Measurements from ENCODE around the gene UBE2N.

Gene UBE2N

DNA sequence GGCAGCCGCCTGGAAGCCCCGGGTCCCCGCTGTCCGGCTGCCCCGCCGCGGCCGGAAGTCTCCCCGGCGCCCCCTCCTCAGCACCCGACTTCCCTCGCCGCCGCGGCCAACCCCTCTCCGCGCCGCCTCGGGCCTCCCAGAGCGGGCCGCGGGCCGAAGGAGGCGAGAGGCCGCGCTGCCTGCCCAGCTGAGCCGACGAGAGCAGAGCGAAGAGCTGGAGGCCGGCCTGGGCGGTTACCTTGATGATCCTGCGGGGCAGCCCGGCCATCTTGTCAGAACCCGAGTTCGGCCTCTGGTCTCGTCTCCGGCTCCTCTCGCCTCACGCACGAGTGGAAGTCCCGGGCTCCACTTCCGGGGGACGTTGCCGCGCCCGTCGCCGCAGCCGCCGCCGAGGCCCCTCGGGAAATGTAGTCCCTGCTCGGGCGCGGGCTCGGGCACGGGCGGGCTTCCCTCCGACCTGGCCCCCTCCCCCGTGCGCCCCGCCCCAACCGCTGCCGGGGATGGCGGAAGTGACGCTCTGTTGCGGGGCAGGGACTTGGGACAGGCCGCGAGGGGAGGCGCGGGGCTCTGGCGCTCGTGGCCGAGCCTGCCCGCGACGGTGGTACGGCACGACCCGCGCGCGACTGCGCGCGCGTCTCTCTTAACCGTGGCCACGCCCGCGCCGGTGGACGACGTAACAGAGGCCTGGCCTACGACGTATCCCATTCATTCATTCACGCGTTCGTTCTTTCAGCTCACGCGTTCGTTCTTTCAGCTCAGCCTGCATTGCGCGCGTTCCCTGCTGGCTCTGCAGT, at the start of gene UBE2N:
TSS of gene UBE2N (minus strand) at position 331 of the 794 bp plus-strand sequence. CDS start at position 268, 63 bp downstream.
- peaks cover 55% of the 10 kb centered on the region for H3K4me1 Mint-ChIP-seq
- ATAC-seq (peak; percentile 90), DNase-seq (peak; percentile 97)
- peak within 1 kb of the TSS; percentile 99 for H3K27ac Mint-ChIP-seq
- no peaks in the 10 kb centered on the region for H3K27me3 Mint-ChIP-seq
- H3K36me3 Mint-ChIP-seq (ENCODE audit: low read depth) = peaks cover 18% of the 10 kb centered on the region
- H3K4me3 Mint-ChIP-seq = peak within 1 kb of the TSS; percentile 98
- H3K9me3 Mint-ChIP-seq = no peaks in the 10 kb centered on the region

- Mint-ChIP-seq H3K27ac (no peak overlapping the region), H3K36me3 (ENCODE audit: low read depth) (peaks cover 44% of the 10 kb centered on the region), H3K4me3 (no peak overlapping the region), H3K27me3 (no peaks in the 10 kb centered on the region), H3K4me1 (peaks cover 2% of the 10 kb centered on the region), H3K9me3 (no peaks in the 10 kb centered on the region)
- DNase-seq (no peak), ATAC-seq (no peak)
Observed at GRCh38 chr12:93484315-93484981, 42.7 kb upstream of the UBE2N start.

DNA sequence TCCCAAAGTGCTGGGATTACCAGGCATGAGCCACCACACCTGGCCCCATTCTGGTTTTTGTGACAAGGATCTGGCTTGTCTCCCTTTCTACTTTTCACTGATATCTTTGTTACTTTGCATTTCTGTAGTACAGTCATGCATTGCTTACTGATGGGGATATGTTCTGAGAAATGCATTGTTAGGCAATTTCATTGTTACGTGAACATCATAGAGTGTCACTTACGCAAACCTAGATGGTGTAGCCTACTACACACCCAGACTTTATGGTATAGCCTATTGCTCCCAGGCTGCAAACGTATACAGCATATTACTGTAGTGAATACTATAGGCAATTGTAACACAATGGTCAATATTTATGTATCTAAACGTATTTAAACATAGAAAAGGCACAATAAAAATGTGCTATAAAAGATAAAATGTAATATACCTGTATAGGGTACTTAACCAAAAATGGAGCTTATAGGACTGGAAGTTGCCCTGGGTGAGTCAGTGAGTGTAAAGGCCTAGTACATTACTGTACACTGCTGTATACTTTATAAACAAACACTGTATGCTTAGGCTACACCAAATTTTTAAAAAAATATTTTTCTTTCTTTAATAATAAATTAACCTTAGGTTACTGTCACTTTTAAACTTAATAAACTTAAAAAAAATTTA, 41.5 kb upstream of the UBE2N start:
- no peaks in the 10 kb centered on the region for H3K27me3 Mint-ChIP-seq
- ATAC-seq (no peak), DNase-seq (no peak)
- no peaks in the 10 kb centered on the region for H3K9me3 Mint-ChIP-seq
- no peaks in the 10 kb centered on the region for H3K4me1 Mint-ChIP-seq
- peaks cover 39% of the 10 kb centered on the region for H3K36me3 Mint-ChIP-seq (ENCODE audit: low read depth)
- H3K4me3 Mint-ChIP-seq = no peak overlapping the region
- H3K27ac Mint-ChIP-seq = no peak overlapping the region

GRCh38 chr12:93482721-93483120, 41.0 kb upstream of the UBE2N start:
- ATAC-seq (no peak), DNase-seq (no peak)
- Mint-ChIP-seq H3K36me3 (ENCODE audit: low read depth) (peaks cover 39% of the 10 kb centered on the region), H3K9me3 (no peaks in the 10 kb centered on the region), H3K27me3 (no peaks in the 10 kb centered on the region), H3K27ac (no peak overlapping the region), H3K4me1 (no peaks in the 10 kb centered on the region), H3K4me3 (no peak overlapping the region)

- Mint-ChIP-seq H3K36me3 (ENCODE audit: low read depth) (peaks cover 33% of the 10 kb centered on the region), H3K9me3 (no peaks in the 10 kb centered on the region), H3K4me3 (no peak overlapping the region), H3K27ac (no peak overlapping the region), H3K4me1 (peaks cover 2% of the 10 kb centered on the region), H3K27me3 (no peaks in the 10 kb centered on the region)
- DNase-seq (no peak), ATAC-seq (no peak)
Observed at GRCh38 chr12:93476555-93476954, 34.8 kb upstream of the UBE2N start.

DNA sequence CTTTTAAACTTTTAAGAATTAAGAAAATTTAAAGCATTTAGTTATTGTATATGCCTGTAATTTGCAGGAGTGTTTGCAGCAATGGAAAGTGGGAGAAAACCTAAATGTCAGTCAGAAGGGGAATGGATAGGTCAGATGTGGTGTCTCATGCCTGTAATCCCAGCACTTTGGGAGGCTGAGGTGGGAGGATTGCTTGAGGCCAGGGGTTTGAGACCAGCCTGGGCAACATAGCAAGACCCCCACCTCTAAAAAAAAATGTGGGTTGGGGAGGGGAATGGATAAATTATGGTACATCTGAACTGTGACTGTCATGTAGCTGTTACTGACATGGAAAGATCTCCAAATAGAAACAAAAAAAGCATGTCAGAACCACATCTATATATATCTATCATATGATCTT, 27.6 kb upstream of the UBE2N start:
- DNase-seq (no peak), ATAC-seq (no peak)
- Mint-ChIP-seq H3K36me3 (ENCODE audit: low read depth) (peaks cover 31% of the 10 kb centered on the region), H3K27me3 (no peaks in the 10 kb centered on the region), H3K4me3 (peak overlapping the region; percentile 26), H3K4me1 (peaks cover 31% of the 10 kb centered on the region), H3K9me3 (no peaks in the 10 kb centered on the region), H3K27ac (no peak overlapping the region)

DNA sequence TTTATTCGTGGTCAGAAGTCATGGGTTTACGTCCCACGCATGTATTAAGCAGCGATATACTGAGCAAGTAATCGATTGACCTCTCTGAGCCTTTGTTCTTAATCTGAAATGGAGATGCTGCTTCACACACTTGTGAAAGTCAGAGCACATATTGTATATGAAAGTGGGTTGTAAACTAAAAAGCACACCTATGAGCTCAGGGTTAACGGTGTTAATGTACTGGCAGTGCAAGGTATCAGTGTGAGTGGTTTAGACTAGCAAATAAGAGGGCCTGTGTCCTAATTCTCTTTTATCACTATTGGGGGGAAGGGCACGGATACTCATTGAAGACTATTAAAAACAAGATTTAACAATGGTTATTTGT, 26.2 kb upstream of the UBE2N start:
- DNase-seq (no peak), ATAC-seq (peak; percentile 11)
- peak overlapping the region; percentile 99 for H3K4me3 Mint-ChIP-seq
- peaks cover 31% of the 10 kb centered on the region for H3K36me3 Mint-ChIP-seq (ENCODE audit: low read depth)
- no peaks in the 10 kb centered on the region for H3K9me3 Mint-ChIP-seq
- H3K4me1 Mint-ChIP-seq = peaks cover 31% of the 10 kb centered on the region
- no peaks in the 10 kb centered on the region for H3K27me3 Mint-ChIP-seq
- H3K27ac Mint-ChIP-seq = peak overlapping the region; percentile 95

DNA sequence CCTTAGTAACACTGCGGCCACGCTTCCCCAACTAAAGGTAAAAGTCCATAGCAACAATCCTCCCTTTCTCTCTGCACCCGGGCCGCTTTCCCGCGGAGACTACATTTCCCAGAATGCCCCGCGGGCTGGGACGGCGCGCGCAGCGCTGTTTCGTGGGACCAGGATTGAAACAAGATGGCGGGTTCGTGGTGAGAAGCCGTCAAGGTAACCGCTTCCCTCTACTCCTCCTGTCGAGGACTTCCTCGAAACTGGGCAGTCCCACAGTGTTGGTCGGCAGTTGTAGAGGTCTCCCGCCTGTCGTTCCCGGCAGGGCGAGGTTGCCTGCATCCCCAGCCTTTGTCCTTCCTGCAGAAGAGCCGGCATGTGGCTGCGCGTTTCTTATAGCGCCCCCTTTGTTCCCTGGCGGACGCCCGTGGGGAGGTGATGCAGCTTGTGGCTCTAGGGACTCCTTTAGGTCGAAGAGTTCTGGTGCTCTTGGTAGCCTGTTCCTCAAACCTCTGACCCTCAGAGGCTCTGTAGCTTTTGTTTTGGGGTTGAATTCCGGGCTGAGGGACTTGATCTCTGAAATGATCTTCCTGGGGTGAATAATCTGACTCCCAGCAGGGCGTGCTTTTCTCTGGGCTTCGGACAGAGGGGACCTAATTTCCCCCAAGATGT, 25.7 kb upstream of the UBE2N start, which contains the start of gene MRPL42:
TSS of gene MRPL42 (plus strand) at position 164 of the 657 bp plus-strand sequence. CDS start 1,772 bp downstream, outside the sequence.
- H3K27ac Mint-ChIP-seq = peak within 1 kb of the TSS; percentile 95
- ATAC-seq (peak; percentile 90), DNase-seq (peak; percentile 94)
- H3K27me3 Mint-ChIP-seq = no peaks in the 10 kb centered on the region
- peak within 1 kb of the TSS; percentile 99 for H3K4me3 Mint-ChIP-seq
- peaks cover 31% of the 10 kb centered on the region for H3K4me1 Mint-ChIP-seq
- H3K36me3 Mint-ChIP-seq (ENCODE audit: low read depth) = peaks cover 28% of the 10 kb centered on the region
- H3K9me3 Mint-ChIP-seq = no peaks in the 10 kb centered on the region

GRCh38 chr12:93466625-93467350, 25.0 kb upstream of the UBE2N start:
- peaks cover 24% of the 10 kb centered on the region for H3K36me3 Mint-ChIP-seq (ENCODE audit: low read depth)
- peak overlapping the region; percentile 99 for H3K4me3 Mint-ChIP-seq
- ATAC-seq (peak; percentile 24), DNase-seq (no peak)
- peak overlapping the region; percentile 95 for H3K27ac Mint-ChIP-seq
- H3K27me3 Mint-ChIP-seq = no peaks in the 10 kb centered on the region
- H3K9me3 Mint-ChIP-seq = no peaks in the 10 kb centered on the region
- peaks cover 31% of the 10 kb centered on the region for H3K4me1 Mint-ChIP-seq

DNA sequence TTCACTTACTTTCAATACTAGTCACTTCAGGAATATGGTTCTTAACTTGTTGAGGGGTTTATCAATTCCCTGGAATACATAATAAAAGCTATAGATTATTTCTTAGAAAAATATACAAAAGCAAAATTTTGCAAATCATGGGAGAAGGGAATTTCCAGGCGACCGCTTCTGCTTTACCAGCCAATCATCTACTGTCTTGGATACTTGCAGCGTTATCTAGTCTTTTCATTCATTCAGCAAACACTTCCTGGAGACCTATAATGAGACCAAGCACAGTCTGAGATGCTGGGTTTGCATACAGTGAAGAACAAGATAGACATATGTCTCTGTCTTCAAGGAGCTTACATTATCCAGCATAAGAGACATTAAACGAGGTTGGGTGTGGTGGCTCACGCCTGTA, 24.1 kb upstream of the UBE2N start:
- DNase-seq (no peak), ATAC-seq (no peak)
- Mint-ChIP-seq H3K27ac (no peak overlapping the region), H3K4me1 (peaks cover 30% of the 10 kb centered on the region), H3K4me3 (no peak overlapping the region), H3K36me3 (ENCODE audit: low read depth) (peaks cover 19% of the 10 kb centered on the region), H3K27me3 (no peaks in the 10 kb centered on the region), H3K9me3 (no peaks in the 10 kb centered on the region)

GRCh38 chr12:93461503-93461902, 19.8 kb upstream of the UBE2N start:
- Mint-ChIP-seq H3K4me1 (no peaks in the 10 kb centered on the region), H3K27ac (no peak overlapping the region), H3K9me3 (no peaks in the 10 kb centered on the region), H3K27me3 (no peaks in the 10 kb centered on the region), H3K36me3 (ENCODE audit: low read depth) (no peaks in the 10 kb centered on the region), H3K4me3 (no peak overlapping the region)
- ATAC-seq = no peak
- no peak for DNase-seq

DNA sequence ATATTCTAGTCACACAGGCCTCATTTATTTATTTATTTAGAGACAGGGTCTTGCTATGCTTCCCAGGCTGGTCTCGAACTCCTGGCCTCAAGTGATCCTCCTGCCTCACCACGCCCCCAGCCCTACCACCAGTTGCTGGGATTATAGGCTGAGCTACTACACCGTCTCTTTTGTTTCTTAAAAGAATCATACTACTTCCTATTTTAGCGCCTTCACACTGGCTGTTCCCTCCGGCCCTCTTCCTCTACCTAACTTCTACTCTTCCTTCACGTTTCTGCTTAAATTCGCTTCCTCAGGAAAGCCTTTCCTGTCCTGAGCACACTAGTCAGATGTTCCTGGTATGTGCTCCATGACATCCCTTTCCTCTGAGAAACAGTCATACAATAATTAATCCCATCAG, 19.2 kb upstream of the UBE2N start:
- Mint-ChIP-seq H3K9me3 (no peaks in the 10 kb centered on the region), H3K4me3 (no peak overlapping the region), H3K36me3 (ENCODE audit: low read depth) (no peaks in the 10 kb centered on the region), H3K4me1 (no peaks in the 10 kb centered on the region), H3K27ac (no peak overlapping the region), H3K27me3 (no peaks in the 10 kb centered on the region)
- ATAC-seq (no peak), DNase-seq (no peak)

DNA sequence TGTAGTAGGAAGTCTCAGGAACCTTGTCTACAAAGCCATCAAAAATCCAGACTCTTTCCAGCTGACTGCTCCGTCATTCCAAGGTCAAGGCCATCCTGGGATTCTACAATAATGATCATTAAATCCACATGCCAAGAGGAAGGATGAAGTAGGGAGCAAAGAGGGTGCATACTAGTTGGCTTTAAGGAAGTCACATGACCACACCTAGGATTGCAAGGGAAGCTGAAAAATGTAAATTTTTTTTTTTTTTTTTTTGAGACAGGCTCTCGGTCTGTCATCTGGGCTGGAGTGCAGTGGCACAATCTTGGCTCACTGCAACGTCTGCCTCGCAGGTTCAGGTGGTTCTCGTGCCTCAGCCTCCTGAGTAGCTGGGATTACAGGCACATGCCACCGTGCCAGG, 18.3 kb upstream of the UBE2N start:
- Mint-ChIP-seq H3K27ac (no peak overlapping the region), H3K9me3 (no peaks in the 10 kb centered on the region), H3K4me1 (no peaks in the 10 kb centered on the region), H3K27me3 (peaks cover 3% of the 10 kb centered on the region), H3K36me3 (ENCODE audit: low read depth) (no peaks in the 10 kb centered on the region), H3K4me3 (no peak overlapping the region)
- ATAC-seq = no peak
- no peak for DNase-seq

DNA sequence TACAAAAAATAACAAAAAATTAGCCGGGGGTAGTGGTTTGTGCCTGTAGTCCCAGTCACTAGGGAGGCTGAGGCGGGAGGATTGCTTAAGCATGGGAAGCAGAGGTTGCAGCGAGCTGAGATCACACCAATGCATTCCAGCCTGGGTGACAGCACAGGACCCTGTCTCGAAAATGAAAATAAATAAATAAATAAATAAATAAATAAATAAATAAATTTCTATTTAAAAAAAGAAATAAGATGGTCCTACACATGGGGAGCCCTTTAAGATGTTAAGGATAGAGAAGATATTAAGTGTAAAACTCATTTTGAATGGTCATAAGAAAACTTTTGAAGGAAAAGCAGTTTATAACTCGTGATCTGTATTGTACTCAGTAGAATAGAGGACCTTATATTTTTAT, 17.4 kb upstream of the UBE2N start:
- DNase-seq (no peak), ATAC-seq (no peak)
- Mint-ChIP-seq H3K27ac (no peak overlapping the region), H3K4me3 (no peak overlapping the region), H3K9me3 (no peaks in the 10 kb centered on the region), H3K4me1 (no peaks in the 10 kb centered on the region), H3K36me3 (ENCODE audit: low read depth) (no peaks in the 10 kb centered on the region), H3K27me3 (peaks cover 3% of the 10 kb centered on the region)
